ENCODE data around the gene ATP1B3.
"Not testable (repeated sequence)": the region's sequence is repeated elsewhere in the genome, so short reads cannot be mapped to it uniquely, and the experiment has no call there.

Gene ATP1B3

DNA sequence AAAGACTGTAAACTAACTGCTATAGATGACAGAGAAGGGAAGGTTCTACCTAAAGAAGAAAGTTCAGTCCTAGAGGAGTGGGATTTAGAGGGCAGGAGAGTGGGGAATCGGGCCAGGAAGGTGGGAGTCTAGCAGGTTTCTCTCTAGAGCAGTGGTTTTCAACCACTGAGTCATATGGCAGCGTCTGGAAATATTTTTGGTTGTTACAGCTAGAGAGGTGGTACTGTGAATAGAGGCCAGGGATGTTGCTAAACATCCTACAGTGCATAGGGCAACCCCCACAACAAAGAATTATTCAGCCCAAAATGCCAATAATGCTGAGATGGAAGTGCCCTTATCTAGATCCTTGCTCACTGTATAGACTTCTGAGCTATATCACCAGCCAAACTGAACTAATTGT lies 28.7 kb downstream of the ATP1B3 start:
- no peak for DNase-seq (ENCODE audit: low spot score)

DNA sequence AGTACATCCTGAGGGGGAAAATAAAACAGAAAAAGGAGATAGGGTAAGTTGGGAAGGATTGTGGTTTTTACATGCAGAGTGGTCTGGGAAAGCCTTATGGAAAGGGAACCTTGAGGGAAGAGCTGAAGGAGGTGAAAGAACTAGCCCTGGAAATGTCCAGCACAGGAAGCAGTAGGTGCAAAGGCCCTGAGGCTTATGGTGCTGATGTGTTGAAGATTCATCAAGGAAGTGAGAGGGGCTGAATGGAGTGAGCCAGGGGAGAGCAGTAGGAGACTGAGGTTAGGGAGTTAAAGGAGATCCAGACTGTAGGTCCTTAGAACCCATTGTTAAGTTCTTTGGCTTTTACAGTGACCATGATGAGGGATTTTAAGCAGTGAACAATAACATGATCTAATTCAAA lies 33.0 kb downstream of the ATP1B3 start:
- no peak for DNase-seq (ENCODE audit: low spot score)

DNA sequence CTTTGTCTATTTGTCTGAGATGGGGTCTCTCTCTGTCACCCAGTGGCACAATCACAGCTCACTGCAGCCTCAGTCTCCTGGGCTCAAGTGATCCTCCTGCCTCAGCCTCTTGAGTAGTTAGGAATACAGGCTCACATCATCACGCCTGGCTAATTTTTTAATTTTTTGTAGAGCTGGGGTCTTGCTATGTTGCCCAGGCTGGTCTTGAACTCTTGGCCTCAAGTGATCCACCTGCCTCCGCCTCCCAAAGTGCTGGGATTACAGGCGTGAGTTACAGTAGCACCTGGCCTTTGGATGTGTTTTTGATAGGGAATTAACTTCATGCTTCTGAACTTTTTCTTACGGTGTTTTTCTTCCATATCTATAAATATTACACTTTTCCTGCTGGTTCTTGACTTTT lies 33.5 kb downstream of the ATP1B3 start:
- not testable (repeated sequence) for DNase-seq (ENCODE audit: low spot score)

DNA sequence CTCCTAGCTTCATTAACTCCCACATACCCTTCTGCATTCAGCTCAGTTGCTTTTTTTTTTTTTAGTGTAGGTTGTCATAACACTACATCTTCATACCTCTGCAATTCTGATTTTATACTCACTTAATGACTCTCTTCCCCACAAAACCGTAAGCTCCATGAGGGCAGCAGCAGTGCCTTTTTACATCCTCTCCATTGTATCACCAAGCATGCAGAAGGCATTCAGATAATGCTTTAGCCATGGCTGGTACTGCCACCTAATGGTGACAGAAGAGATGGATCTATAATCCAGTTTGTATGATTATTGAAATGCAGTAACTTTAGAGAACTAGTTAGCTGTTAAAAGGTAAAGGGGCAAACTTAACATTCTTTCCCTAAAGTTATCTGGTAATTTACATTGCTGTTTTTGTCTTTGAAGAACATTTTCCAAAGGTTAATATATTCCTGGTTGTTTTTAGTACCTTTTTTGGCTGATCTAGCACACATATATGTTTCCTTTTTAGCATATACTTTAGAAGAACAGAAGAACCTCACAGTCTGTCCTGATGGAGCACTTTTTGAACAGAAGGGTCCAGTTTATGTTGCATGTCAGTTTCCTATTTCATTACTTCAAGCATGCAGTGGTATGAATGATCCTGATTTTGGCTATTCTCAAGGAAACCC lies 36.8 kb downstream of the ATP1B3 start:
- peak; percentile 56 for DNase-seq (ENCODE audit: low spot score)

DNA sequence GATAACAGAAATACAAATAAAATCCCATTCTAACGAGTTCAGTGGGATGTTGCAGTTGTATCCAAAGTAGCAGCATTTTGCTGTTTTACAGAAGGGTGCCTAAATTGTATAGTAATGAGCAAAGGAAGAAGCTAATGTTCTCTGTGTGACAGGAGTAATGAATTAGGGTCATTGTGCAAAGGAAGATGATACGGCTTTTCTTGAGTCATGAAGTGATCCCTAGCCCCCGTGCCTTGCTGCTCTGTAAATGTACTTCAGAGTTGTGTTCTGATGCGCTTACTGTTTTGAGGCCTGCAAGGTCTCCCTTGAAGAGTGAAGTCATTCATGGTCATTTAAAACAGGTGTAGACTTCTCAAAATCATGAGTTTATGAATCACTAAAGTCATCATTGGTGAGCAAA lies 37.9 kb downstream of the ATP1B3 start:
- DNase-seq (ENCODE audit: low spot score), result no peak

DNA sequence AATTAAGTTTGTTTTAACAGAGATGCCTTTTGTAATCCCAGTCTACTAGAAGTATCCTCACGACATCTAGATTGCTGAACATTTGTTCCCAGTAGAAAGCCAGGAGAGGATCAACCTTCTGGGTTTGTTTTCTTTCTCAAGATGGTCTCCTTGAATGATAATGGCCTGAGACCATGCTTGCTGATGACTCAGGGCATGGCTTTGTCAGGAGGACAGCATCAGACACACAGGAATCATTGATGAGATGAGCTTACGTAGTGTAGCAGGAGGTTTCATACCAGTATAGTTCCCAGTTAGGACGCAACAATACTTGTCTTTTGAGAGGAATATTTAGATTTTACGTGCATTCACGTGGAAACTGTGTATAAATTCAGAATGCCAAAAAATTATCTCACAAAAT lies 38.6 kb downstream of the ATP1B3 start:
- no peak for DNase-seq (ENCODE audit: low spot score)

DNA sequence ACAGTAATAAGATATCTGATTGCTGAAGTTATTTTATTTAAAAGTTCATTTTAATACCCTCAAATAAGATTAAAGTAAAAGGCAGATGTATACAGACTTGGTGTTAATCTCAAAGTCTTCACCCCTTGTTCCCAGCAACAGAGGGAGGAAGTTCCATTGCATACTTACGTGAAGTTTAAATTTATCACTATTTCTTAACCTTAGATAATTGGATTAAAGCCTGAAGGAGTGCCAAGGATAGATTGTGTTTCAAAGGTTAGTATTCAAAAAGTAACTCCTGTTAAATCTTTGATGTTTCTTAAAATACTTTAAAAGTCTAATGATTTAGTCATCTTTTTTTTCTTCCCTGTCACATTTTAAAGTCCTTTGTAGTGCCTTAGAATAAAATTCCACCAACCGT lies 39.3 kb downstream of the ATP1B3 start:
- no peak for DNase-seq (ENCODE audit: low spot score)

DNA sequence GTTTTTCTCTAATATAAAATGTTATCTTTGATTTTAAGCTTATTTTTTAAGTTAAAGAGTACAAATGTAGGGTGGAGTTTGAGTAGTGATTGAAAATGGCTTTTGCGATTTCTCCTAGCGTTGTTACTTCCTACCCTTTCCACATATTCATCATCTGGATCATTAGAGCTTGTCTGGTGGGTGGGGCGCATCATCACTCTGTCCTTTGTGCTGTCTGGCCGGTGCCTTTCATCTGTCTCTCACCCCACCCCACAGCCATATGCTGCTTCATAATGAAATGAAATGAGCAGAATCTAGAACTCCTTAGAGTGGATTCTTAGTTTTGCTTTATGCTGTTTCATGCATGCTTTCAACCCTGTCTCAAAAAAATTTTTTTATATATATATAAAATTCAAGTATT lies 44.3 kb downstream of the ATP1B3 start:
- no peak for DNase-seq (ENCODE audit: low spot score)

DNA sequence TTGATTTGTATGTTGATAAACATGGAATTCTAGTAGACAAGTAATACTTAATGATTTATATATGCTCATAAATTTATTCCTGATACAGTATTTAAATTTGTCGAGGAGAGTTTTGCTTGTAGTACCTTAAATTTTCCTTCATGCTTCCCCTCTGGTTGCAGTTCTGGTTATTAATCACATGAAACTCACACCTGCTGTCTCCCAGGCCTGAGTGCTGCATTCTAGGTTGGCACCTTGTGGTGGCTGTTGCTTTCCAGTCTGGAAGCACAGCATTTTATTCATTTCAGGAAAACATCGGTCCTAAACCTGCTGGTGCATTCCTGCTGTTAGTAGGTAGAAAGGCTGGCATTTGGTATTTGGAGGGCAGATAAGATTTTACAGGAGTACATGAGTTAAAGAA lies 44.9 kb downstream of the ATP1B3 start:
- DNase-seq (ENCODE audit: low spot score), result no peak

DNA sequence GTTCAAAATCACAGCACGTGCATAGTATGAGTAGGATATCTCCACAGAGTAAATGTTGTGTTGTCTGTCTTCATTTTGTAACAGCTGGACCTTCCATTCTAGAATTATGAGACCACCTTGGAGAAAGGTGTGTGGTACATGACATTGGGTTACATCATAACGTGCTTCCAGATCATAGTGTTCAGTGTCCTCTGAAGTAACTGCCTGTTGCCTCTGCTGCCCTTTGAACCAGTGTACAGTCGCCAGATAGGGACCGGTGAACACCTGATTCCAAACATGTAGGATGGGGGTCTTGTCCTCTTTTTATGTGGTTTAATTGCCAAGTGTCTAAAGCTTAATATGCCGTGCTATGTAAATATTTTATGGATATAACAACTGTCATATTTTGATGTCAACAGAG lies 49.2 kb downstream of the ATP1B3 start:
- not testable (repeated sequence) for DNase-seq (ENCODE audit: low spot score)

DNA sequence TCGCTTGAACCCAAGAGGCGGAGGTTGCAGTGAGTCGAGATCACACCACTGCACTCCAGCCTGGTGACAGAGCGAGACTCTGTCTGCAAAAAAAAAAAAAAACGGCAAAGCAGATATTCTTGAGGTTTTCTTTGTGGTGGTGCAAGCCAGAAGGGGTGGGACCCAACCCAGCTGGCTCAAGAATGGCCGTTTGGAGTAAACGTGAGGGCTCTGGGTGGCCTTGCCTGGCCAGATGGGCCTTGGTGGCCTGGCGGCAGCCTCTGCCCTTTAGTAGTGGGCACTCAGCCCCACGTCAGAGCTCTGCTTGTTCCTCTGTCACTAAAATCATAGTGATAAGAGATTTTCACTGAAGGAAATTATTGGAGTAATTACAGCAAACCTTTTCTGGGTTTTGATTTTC lies 50.5 kb downstream of the ATP1B3 start:
- no peak for DNase-seq (ENCODE audit: low spot score)

DNA sequence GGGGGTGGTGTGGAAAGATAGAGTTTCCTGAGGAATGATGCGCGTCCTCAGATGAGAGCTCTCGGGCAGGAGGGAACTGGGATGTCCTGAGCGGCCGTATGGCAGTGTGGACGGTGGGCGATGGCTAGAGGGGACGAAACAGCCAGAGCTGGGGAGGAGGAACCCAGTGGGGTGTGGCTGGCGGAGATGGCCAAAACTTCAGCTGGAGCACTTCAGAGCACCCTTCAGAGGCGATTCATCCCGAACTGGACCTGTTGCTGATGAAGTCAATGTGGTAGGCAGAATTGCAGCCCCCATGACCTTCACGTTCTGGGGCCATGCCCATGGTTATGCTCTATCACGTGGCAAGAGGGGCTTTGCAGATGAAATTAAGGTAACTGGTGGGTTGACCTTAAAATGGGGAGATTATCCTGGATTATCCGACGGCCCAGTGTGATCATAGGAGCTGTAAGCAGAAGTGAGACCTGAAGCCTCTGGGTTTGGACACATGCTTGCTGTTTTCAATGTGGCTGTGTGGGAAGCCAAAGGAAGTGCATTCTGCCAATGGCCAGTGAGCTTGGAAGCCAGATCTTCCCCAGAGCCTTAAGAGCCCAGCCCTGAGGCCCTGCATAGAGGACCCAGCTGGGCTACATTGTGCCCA lies 52.3 kb downstream of the ATP1B3 start:
- DNase-seq (ENCODE audit: low spot score), result no peak

DNA sequence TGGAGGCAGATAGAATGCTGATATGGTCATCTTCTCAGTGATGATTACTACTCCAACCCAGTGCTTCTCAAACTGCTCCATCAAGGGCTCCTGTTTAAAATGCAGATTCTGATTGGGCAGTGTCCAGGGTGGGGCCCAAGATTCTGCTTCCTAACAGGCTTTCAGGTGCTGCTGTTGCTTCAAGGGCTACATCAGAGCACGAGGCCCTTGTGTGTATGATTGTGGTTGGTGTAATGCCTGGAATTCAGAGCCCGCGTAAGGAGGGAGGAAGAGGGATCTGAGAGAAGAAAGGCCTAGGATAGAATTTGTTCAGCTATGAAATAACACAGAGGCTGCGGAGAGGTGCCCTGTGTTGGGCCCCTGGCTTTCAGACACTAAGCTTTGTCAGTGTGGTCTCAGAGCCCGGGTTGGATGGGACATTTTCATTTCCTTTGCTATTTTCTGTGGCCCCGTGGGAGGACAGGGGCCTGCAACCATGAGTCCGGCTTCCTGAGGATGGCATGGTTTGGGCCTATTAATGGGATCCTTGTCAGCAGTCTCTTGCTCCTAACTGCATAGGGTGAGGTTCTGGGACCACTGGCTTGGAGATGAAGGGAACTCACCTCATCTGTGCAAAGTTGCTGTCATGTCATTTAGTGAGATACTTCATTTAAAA lies 53.0 kb downstream of the ATP1B3 start:
- DNase-seq (ENCODE audit: low spot score), result no peak

DNA sequence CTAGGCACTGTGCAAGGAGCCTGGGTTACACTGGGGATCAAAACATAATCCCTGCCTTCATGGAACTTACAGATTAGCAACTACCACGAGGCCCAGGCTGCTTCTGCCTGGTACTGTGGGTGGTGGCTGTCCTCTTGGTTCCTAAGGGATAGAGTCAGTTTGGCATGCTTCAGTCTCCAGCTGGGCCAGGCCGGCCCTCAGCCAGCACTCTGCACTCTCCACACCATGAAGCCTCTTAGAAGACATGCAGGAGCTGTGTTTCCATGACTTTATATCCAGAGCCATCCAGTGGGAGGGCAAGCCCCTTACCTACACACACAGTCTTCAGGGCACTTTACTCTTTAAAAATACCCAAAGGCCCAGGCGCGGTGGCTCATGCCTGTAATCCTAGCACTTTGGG lies 54.4 kb downstream of the ATP1B3 start:
- no peak for DNase-seq (ENCODE audit: low spot score)

DNA sequence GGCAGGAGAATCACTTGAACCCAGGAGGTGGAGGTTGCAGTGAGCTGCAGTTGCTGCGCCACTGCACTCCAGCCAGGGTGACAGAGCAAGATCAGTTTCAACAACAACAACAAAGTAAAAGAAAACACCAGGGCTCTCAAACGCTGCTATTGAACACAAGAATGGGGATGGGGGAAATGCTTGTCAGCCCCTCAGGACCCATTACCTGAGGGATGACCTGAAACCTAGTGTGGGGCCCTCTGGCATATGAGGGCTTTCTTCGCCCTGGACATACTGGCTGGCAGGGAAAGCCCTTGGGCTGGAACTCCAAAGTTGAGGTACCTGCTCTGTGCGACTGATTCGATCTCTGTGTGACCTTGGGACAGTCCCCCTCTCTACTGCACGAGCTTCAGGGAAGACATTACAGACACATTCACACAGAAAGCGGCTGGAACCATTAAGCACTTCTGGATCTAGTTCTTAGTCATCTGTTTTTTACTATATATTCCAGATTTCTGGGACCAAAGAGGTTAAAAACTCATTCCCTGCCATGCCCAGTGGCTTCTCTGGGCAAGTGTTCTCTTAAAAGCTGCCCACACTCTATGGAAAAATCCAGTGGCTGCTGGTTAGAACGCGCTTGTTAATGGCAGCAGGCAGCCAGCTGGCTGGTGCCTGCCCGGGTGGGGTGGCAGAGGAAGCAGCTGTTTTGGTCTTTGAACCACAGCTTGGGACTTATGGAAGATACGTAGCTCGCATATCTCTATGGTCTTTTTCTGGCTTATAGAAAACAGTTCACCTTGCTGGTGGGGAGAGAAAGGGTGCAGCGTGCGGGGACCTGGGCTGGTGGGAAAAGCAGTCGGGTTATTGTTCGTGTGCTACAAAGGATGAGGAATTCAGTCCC lies 57.2 kb downstream of the ATP1B3 start:
- DNase-seq (ENCODE audit: low spot score), result no peak

DNA sequence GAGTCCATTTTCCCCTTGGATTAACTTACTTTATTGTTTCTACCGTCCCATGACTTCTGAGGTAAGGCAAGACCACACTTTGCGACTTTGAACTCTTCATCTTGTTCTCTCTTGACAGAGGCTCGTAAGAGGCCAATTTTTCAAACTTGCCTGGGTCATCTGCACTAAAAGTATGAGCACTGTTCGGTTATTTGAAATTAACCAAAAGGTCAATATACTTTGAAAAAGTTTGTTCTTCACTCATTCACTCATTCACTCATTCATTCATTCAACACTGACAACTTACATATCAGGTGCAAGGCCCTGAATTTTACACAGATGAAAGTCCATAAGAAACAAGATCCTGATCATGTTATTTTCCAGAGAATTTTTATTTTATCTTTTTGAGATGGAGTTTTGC lies 57.9 kb downstream of the ATP1B3 start:
- no peak for DNase-seq (ENCODE audit: low spot score)

DNA sequence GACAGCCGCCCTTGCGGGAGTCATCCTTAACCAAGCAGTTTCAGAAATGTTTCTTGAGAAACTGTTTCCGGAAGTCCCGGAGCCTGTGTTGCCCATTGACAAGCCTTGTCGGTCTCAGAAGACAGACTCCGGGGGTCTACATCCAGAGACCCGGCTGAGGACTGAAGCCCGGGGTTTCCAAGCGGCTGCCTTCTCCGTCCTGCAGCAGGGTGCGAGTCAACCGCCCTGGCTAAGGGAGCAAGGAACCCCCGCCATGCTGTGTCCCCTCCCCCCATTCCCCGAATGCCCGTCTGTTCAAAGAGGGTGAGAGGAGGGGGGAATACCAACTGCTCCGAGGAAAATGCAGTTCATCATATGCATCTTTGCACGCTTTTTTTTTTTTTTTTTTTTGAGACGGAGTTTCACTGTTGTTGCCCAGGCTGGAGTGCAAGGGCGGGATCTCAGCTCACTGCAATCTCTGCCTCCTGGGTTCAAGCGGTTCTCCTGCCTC lies 61.6 kb downstream of the ATP1B3 start:
- no peak for DNase-seq (ENCODE audit: low spot score)

DNA sequence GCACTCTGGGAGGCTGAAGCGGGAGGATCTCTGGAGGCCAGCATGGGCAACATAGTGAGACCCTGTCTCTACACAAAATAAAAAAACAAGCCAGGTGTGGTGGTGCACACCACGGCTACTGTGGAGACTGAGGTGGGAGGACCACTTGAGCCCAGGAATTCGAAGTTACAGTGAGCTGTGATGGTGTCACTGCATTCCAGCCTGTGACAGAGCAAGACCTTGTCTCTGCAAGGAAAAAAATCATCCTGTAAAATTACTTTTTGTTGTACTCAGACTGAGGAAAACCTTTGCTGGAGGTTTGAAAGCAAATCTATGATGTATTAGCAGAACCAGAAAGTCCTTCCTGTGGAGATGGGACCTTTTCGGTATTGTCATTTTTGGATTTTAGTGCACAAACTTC lies 63.3 kb downstream of the ATP1B3 start:
- DNase-seq (ENCODE audit: low spot score), result no peak

DNA sequence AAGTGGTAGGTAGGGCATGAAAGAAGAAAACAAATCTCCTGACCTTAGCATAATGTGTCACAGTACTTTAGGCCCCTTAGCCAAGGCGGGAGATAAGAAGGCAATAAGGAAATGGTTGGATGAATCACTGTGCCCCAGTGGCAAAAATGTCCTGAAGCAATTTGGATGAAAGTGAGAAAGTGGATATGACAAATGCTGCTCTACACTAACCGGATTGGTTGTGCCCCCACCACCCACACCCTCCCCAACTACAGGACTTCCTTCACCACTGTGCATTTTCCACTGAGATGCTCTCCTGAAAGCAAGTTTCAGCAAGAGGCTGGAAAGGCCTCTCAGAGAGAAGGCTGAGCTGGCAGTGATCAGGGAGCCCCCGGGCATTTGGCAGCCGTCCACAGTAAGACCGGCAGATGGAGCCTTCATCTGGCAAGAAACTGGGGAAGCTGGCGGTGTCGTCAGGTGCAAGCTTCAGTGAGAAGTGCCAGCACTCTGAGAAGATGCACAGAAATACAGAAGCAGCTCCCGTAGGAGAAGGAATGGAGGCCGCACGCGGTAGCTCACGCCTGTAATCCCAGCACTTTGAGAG lies 63.8 kb downstream of the ATP1B3 start:
- DNase-seq (ENCODE audit: low spot score), result peak; percentile 55

DNA sequence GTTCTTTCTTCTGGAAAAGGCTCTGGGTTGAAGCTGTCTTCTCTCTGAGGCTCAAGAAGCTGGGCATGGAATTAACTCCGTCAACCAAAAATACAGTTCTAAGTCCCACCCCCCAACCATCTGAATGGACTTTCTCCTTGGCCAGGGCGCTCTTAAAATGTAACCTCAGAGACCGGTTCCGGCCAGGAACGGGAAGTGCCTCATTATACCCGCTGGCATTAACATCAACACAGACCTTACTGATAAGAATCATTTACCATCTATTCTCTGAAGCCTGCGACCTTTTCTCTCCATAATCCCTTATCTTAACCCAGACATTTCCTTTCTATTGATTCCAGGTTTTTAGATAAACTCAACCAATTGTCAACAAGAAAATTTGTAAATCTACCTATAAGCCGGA lies 64.7 kb downstream of the ATP1B3 start:
- DNase-seq (ENCODE audit: low spot score), result no peak

DNA sequence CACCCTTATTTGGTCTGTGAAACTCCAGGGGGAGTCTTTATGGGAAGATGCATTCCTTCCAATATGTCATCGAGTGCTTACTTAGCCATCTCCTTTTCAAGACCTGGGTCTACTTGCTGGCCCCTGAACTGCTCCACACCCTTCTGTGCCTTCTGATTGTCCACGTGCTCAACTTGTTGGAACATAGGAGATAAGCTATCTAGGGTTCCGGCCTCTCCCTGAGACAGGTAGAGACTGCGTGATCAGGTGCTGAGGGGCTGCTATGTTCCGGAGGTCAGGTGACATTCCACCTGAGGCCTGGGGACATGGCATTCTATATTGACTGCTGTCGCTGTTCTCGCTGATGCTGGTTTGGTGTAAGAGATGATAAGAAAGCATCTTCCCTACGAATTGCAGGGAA lies 65.6 kb downstream of the ATP1B3 start:
- DNase-seq (ENCODE audit: low spot score), result no peak

All from hepatic stellate cell (primary cell).